GM18858 (cell line): ENCODE results near the gene FTSJ3.
A peak's percentile ranks its signal among the peaks of the same experiment; 100 is the strongest.

Source experiments
- ATAC-seq: cut with Tn5 transposase; IDR thresholded peaks from one replicate; pipeline ENCODE4 v1.9.1; 2021; ENCODE audit not compliant: unreplicated experiment

Gene FTSJ3

DNA sequence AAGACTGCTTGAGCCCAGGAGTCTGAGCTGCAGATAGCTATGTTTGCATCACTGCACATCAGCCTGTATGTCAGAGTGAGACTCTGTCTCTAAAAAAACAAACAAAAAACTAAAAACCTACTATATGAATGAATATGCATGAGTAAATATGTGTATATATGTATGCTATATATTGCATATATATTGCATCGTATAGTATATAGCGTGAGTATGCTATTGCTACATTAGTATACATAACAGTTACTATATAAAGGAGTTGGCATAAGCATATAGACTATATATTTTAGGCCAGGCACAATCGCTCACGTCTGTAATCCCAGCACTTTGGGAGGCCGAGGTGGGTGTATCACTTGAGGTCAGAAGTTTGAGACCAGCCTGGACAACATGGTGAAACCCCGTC lies 37.4 kb downstream of the FTSJ3 start:
- ATAC-seq: no peak

GRCh38 chr17:63786971-63787711 lies 40.3 kb downstream of the FTSJ3 start:
- no peak for ATAC-seq

DNA sequence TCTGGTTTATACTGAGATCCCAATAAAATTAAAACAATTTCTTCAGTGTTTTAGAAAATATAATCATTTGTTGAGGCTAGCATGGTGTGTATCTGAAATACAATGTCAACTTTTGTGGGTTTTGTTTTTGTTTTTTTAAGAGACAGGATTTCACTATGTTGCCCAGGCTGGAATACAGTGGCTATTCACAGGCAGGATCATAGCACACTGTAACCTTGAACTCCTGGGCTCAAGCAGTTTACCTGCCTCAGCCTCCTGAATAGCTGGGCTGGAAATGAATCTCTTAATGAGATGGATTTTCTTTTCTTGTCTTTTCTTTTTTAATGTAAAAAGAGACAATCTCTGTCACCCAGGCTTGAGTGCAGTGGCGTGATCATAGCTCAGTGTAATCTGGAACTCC lies 41.3 kb downstream of the FTSJ3 start:
- no peak for ATAC-seq

DNA sequence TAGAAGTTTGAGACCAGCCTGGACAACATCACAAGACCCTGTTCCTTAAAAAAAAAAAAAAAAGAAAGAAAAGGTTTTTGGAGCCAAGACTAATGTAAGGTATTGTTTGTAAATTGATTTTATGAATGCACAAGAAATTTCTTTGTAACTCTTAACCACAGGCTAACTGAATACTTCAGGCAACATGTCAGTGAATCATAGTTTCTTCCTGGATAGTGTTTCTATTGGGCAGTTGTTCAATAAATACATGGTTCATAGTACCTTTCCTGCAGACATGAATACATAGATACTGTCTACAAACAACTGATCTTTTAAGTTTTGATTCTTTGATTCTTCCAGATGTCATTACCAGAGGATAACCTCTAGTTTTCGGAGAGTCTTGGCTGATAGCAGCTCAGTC lies 41.9 kb downstream of the FTSJ3 start:
- ATAC-seq: no peak

- ATAC-seq: no peak
Observed at GRCh38 chr17:63783522-63783921, 43.9 kb downstream of the FTSJ3 start.

GRCh38 chr17:63780928-63781327 lies 46.5 kb downstream of the FTSJ3 start:
- ATAC-seq: no peak

DNA sequence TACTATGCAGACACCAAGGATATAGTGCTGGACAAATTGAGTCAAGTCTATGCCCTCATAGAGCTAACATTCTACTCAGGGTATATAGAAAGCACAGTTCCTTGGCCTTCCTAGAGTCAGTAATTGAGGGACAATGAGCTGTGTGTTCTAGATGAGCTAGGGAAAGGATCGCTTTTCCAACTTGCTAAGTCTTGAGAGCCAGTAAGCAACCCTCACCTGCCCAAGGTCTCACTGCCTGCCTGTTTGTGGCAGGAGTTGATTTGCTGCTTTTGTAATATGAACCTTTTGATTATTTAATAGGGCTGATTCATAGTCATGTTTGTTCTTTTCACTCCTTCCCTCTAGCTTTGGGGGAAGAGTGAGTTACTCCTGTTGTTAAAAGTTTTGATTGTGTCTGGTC lies 47.0 kb downstream of the FTSJ3 start:
- no peak for ATAC-seq

- ATAC-seq: no peak
Observed at GRCh38 chr17:63775420-63775819, 52.0 kb downstream of the FTSJ3 start.

DNA sequence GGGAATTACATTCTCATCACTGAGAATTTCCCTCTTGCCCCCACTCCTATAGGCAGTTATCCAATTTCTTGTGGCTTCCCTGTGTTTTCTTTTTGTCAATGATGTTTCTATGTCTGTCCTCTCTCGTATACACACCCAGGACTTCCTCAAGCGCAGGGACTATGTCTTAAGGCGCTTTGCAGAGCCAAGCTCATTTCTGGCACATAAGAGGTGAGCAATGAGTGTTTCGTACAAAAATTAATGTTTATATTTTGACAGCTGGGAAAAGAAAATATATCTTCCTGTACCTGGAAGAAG lies 52.5 kb downstream of the FTSJ3 start:
- ATAC-seq: no peak

DNA sequence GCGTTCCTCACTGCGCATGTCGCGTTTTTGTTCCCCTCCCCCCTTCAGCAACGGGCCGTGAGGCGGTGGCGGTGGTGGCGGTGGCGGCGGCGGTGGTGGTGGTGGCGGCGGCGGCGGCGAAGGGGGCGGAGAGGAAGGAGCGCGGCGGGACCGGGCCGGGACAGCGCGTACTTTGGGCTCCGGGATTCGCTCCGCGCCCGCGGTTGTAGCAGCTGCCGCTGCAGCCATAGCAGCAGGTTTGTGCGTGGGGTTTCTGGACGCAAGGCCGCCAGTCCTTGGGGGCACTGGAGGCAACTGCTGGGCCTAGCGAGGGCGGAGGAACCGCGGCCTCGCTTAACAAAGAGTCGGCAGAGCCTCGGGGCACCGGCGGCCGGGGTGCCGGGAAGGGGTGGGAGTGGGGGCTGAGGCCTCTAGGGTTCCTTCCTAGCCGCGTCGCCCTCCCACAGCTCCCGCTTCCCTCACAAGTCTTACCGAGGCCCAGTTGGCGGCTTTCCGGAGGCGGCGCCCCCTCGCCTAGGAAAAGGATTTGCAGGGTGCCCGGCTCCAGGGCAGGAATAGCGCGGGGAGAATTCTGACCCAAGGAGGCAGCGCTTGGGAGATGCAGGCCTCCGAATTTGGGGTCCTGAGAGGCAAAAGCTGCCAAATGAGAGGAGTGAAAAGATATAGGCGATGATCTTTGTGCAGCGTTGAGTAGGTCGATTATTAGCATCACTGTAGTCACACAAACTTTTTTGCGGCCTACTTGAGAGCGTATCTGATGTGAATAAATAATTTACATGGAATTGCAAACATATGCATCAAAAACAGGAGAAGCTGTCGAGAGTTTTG lies 53.1 kb downstream of the FTSJ3 start, which contains the start of gene DDX42:
TSS of gene DDX42 (plus strand) at position 30 of the 828 bp plus-strand sequence. CDS start 12,880 bp downstream, outside the sequence.
- ATAC-seq: no peak

- peak; percentile 68 for ATAC-seq
Observed at GRCh38 chr17:63773272-63774140, 54.0 kb downstream of the FTSJ3 start, which contains the start of gene CCDC47. Gene CCDC47 (minus strand): TSS chr17:63773597. CDS start chr17:63766175, 7,422 bp downstream.

DNA sequence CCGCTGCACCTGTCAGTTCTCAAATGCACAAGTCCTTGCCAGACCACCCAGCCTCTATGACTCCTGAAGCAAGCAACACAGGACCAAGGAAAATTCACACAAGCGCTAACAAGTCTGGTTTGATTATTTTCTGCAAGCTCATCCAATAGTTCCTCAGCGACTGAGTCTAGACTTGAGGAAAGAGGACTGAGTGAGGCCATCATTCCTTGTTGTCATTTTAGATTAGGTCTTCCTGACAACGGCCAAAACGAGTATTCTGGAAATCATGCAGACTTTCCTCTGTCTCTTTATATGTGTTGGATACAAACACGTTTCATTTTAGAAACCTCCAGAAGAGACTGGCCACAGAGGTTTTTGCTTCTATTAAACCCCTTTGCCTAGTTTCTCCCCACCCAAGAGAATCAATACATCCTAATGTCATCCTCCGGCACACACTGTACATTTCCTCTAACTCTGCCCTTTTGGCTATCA lies 54.6 kb downstream of the FTSJ3 start:
- no peak for ATAC-seq
